ENCODE data around the gene UGT1A1.

The UGT1A1 gene

GRCh38 chr2:233754872-233755611 is 5.0 kb upstream of the UGT1A1 start:
- no peak for DNase-seq (ENCODE audit: extremely low read depth, low read depth)
- TF ChIP-seq CTCF (IDR thresholded peaks at IDR 0.05; ENCODE audit: low read depth, low read length), result no peak

- no peak for DNase-seq (ENCODE audit: extremely low read depth, low read depth)
- no peak for TF ChIP-seq CTCF (IDR thresholded peaks at IDR 0.05; ENCODE audit: low read depth, low read length)
Measured at GRCh38 chr2:233756429-233757081, 3.5 kb upstream of the UGT1A1 start.

- no peak for DNase-seq (ENCODE audit: extremely low read depth, low read depth)
- TF ChIP-seq CTCF (IDR thresholded peaks at IDR 0.05; ENCODE audit: low read depth, low read length), result no peak
Measured at GRCh38 chr2:233758141-233758540, 1.9 kb upstream of the UGT1A1 start.

- DNase-seq (ENCODE audit: extremely low read depth, low read depth), result no peak
- TF ChIP-seq CTCF (IDR thresholded peaks at IDR 0.05; ENCODE audit: low read depth, low read length), result no peak
Measured at GRCh38 chr2:233758849-233759248, 1.2 kb upstream of the UGT1A1 start.

- no peak for TF ChIP-seq CTCF (IDR thresholded peaks at IDR 0.05; ENCODE audit: low read depth, low read length)
- DNase-seq (ENCODE audit: extremely low read depth, low read depth), result no peak
Measured at GRCh38 chr2:233761040-233761769, 1.1 kb downstream of the UGT1A1 start.

GRCh38 chr2:233764264-233764663 is 4.2 kb downstream of the UGT1A1 start:
- peak; percentile 20 for DNase-seq (ENCODE audit: extremely low read depth, low read depth)
- TF ChIP-seq CTCF (IDR thresholded peaks at IDR 0.05; ENCODE audit: low read depth, low read length), result no peak

GRCh38 chr2:233764761-233765160 is 4.7 kb downstream of the UGT1A1 start:
- no peak for DNase-seq (ENCODE audit: extremely low read depth, low read depth)
- TF ChIP-seq CTCF (IDR thresholded peaks at IDR 0.05; ENCODE audit: low read depth, low read length), result no peak
